GM19351 (cell line): ENCODE data around the gene CTNND2.
"Not testable (repeated sequence)": the region's sequence is repeated elsewhere in the genome, so short reads cannot be mapped to it uniquely, and the experiment has no call there.

Source experiments
- ATAC-seq: cut with Tn5 transposase; IDR thresholded peaks from one replicate; pipeline ENCODE4 v1.9.1; 2021; ENCODE audit warnings: mild to moderate bottlenecking, moderate library complexity; ENCODE audit not compliant: unreplicated experiment

CTNND2 gene

GRCh38 chr5:11681796-11682195, 222.4 kb downstream of the CTNND2 start:
- ATAC-seq, result no peak

GRCh38 chr5:11679676-11680075, 224.6 kb downstream of the CTNND2 start:
- ATAC-seq, result no peak

- ATAC-seq, result no peak
These were observed 229.1 kb downstream of the CTNND2 start for GRCh38 chr5:11675184-11675583.

- ATAC-seq, result no peak
These were observed 231.7 kb downstream of the CTNND2 start for GRCh38 chr5:11672385-11673085.

- ATAC-seq, result no peak
These were observed 245.9 kb downstream of the CTNND2 start for GRCh38 chr5:11658376-11658775.

- ATAC-seq, result no peak
These were observed 247.3 kb downstream of the CTNND2 start for GRCh38 chr5:11656916-11657315.

GRCh38 chr5:11655681-11656080, 248.6 kb downstream of the CTNND2 start:
- ATAC-seq, result no peak

- no peak for ATAC-seq
These were observed 253.3 kb downstream of the CTNND2 start for GRCh38 chr5:11650936-11651335.

GRCh38 chr5:11646141-11646540, 258.1 kb downstream of the CTNND2 start:
- no peak for ATAC-seq

GRCh38 chr5:11642438-11642837, 261.8 kb downstream of the CTNND2 start:
- ATAC-seq, result no peak

- ATAC-seq, result no peak
These were observed 263.9 kb downstream of the CTNND2 start for GRCh38 chr5:11640158-11640873.

- ATAC-seq, result no peak
These were observed 281.5 kb downstream of the CTNND2 start for GRCh38 chr5:11622785-11623184.

GRCh38 chr5:11620172-11620571, 284.1 kb downstream of the CTNND2 start:
- no peak for ATAC-seq

GRCh38 chr5:11619339-11620024, 284.8 kb downstream of the CTNND2 start:
- ATAC-seq, result no peak

GRCh38 chr5:11617080-11617479, 287.2 kb downstream of the CTNND2 start:
- ATAC-seq, result no peak

GRCh38 chr5:11616624-11617023, 287.6 kb downstream of the CTNND2 start:
- ATAC-seq, result not testable (repeated sequence)

GRCh38 chr5:11611011-11611410, 293.2 kb downstream of the CTNND2 start:
- no peak for ATAC-seq

GRCh38 chr5:11609570-11610303, 294.5 kb downstream of the CTNND2 start:
- no peak for ATAC-seq

GRCh38 chr5:11608530-11608929, 295.7 kb downstream of the CTNND2 start:
- no peak for ATAC-seq

GRCh38 chr5:11607944-11608483, 296.2 kb downstream of the CTNND2 start:
- ATAC-seq, result no peak

- no peak for ATAC-seq
These were observed 301.9 kb downstream of the CTNND2 start for GRCh38 chr5:11602298-11602697.
